Fibroblast of skin of left biceps (primary cell): ENCODE results near the gene CPNE6.

ENCODE experiments used
- DNase-seq, 2 experiments: peaks; one replicate each; pipeline ENCODE4 v3.0.0-alpha.2; 2013; ENCODE audit warnings: low read depth in 2 of 2

The CPNE6 gene

DNA sequence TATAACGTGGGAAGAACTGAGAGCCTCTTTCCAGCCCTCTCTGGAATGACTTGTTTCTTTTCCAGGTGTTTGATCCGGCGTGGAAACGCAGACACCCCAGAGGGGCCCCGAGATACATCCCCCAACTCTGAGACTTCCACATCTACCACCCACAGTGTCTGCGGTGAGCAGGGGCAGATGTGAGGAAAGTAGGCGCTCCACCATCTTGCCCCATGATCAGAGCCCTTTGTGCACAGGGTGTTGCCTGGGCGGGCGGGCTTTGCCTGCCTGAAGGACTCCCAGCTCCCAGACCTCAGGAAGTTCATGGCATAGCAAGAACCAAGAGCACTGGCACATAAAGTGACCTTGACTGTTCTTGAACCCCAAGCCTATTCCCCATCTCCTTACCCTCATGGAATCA lies 16.7 kb upstream of the CPNE6 start:
- no peak for DNase-seq

DNA sequence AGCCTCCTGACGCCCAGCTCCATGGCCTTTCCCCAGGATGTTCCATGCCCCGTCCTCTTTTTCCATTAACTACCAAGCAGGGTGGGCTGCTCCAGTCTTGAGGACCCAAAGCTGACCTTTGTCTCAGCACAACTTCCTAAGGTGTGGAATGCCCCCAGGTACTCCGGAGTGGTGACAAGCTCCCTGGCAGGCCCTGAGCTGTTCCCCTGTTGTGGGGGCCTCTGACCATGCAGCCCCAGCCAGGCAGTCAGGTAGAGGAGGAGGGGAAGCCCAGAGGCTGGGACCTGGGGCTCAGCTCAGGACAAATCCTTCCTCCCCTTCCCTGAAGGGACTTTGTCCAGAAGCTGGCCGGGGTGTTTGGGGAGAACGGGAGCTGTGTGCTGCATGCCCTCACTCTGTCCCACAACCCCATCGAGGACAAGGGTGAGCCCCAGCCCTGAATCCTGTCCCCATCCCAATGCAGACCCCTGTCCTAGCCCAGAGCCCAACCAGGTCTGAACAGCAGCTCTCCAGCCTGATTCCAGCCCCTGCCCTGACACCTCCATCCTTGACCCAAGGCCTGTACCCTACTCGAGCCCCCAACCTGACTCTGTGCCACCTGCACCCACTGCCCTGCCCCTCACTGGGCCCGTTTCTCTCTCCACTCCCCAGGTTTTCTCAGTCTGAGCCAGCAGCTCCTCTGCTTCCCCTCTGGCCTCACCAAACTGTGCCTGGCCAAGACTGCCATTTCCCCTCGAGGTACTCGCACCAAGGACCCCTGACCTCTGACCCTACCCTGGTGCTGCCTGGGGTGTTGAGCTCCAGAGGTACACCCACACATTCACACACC lies 15.2 kb upstream of the CPNE6 start:
- DNase-seq, result no peak

DNA sequence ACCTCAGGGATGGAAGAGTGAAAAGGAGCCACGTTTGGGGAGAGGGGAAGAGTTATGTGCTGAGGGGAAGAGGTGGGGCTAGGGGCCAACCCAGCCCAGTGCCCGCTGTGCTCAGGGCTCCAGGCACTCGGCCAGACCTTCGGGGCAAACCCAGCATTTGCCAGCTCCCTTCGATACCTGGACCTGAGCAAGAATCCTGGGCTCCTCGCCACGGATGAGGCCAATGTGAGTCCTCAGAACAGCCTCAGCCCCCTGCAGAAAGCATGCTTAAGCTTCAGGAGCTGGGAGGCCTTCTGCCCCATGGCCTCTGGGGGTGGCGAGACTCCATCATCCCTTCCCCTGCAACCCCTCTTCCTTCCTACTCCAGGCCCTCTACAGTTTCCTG lies 14.6 kb upstream of the CPNE6 start:
- no peak for DNase-seq

DNA sequence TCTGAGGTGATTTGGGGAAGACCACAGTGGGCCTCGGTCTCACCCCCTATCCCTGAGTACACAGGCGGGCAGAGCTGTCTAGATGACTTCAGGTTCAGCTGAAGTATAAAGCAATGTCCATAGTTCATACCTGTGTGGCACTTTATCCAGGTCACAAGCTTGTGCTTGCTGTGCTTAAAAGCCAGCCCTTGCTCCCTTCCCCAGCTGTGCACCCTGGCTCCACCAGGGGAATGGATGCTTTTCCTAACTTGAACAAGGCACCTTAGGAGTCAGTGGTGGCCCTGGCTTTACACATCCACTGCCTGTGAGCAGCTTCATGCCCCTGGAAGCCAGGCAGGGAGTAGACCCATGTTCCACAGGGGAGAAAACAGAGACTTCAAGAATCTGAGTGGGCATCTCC lies 14.1 kb upstream of the CPNE6 start:
- no peak for DNase-seq

DNA sequence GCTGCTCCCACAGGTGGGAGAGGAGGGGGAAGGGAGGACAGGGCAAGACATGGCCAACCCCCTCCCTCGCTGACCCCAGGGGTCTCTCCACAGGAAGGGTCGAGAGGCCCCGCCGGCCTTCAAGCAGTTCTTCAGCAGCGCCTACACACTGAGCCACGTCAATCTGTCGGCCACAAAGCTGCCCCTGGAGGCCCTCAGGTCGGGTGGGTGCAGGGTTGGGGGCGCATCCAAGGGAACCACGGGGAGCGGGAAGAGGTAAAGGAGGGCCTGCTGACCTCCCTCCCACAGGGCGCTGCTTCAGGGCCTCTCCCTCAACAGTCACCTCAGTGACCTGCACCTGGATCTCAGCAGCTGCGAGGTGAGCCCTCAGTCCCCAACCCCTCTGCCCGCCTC lies 13.5 kb upstream of the CPNE6 start:
- DNase-seq, result no peak

DNA sequence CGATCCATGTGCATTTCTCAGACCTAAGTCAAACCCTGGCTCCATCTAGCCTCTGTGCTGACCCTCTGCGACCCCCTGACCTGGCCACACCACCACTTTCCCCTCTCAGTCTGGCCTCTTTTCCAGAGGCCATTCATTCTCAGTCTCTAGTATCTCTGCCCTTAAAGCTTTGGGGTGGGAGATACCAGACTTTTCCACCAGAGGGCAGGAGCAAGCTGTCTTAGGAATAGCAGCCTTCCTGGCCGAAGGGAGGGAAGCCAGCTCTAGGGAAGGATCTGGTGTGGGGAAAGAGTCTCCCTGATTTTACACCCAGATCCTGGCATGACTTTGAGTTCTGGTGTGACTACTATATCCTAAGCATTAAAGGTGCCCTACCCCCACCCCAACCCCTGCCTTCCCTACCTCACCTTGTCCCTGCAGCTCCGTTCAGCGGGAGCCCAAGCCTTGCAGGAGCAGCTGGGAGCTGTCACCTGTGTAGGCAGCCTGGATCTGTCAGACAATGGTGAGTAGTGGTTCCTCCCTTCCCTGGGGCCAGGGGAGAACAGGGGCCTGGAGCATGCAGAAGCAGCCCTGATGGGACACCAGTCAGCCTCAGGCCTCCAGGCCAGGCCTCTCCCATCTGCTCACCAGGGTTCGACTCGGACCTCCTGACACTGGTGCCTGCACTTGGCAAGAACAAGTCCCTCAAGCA lies 13.0 kb upstream of the CPNE6 start:
- peak; percentile 33 to 36 for DNase-seq

DNA sequence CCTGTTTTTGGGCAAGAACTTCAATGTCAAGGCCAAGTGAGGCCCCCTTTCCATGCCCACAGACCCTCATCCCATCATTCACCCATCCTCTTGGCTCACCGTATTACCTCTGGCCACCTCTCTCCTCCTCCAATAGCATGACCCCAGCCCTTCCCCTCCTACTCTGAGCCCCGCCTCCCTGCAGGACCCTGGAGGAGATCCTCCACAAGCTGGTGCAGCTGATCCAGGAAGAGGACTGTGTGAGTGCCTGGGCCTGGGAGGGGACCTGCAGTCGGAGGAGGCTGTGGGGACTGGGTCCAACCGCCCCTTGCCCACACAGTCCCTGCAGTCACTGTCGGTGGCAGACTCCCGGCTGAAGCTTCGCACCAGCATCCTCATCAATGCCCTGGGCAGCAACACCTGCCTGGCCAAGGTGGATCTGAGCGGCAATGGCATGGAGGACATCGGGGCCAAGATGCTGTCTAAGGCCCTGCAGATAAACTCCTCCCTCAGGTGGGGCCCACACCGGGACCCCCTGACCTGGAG lies 12.3 kb upstream of the CPNE6 start:
- no peak for DNase-seq

DNA sequence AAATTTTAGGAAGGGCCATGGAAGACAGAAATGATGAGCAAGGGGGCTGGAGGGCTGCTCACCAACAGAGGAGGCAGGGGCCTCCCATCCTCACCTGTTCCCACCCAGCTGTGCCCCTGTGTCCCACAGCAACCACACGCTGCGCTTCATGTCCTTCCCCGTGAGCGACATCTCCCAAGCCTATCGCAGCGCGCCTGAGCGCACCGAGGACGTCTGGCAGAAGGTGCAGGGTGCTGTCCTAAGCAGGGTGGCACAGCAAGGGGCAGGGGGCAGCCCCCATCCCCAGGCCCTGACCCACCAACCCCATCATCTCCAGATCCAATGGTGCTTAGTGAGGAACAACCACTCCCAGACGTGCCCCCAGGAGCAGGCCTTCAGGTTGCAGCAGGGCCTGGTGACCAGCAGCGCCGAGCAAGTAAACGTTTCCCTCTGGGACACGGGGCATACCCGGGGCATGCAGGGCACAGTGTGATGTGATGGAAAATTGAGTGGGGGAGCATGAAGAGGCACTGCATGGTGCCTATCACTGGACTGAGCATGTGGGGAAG lies 11.4 kb upstream of the CPNE6 start:
- no peak for DNase-seq

DNA sequence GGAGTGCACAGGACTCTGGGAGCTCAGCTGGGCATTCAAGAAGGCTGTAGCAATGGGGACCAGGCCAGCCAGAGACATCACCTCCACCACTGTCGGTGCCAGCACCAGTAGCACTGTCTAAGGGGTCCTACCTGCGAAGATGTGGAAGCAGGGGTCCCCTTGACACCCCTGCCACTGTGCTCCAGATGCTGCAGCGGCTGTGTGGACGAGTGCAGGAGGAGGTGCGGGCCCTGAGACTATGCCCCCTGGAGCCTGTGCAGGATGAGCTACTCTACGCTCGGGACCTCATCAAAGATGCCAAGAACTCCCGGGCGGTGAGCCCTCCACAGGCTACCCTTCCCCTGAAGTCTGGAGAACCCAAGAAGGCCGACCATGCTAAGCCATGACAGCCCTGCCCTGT lies 10.9 kb upstream of the CPNE6 start:
- no peak for DNase-seq

DNA sequence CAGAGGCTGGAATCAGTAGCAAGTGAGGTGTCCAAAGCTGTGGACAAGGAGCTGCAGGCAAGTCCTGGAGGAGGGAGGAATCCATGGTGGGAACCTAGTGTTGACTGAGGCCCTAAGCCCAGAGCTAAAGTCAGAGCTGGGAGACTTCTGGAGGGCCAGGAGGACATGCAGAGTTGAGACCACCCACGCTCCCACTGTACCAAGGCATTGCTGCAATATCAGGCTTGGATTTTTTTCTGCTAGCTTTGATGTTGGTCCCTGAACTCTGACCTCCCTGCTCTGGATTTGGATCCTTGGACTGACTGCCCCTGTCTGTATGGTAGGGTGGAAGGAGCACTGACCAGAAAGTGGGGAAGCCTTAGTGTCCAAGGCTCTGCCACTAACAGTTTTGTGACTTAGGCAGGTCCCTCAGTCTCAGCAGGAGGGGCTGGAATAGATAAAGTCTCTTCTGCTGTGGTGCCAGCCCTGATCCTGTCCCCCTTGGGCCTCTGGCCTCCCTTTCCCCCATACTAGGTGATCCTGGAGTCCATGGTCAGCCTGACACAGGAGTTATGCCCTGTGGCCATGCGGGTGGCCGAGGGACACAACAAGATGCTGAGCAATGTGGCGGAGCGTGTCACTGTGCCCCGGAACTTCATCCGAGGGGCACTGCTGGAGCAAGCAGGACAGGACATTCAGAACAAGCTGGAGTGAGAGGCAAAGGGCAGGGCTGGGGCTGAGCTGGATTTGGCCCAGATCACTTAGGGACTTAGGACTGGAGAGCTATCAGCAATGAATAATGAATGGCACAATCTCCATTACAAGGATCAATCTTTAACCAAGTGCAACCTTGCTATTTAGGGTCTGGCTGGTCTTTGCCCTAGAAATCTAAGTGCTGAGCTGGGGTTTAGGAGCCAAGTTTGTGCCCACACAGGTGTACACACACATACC lies 10.1 kb upstream of the CPNE6 start:
- no peak for DNase-seq

DNA sequence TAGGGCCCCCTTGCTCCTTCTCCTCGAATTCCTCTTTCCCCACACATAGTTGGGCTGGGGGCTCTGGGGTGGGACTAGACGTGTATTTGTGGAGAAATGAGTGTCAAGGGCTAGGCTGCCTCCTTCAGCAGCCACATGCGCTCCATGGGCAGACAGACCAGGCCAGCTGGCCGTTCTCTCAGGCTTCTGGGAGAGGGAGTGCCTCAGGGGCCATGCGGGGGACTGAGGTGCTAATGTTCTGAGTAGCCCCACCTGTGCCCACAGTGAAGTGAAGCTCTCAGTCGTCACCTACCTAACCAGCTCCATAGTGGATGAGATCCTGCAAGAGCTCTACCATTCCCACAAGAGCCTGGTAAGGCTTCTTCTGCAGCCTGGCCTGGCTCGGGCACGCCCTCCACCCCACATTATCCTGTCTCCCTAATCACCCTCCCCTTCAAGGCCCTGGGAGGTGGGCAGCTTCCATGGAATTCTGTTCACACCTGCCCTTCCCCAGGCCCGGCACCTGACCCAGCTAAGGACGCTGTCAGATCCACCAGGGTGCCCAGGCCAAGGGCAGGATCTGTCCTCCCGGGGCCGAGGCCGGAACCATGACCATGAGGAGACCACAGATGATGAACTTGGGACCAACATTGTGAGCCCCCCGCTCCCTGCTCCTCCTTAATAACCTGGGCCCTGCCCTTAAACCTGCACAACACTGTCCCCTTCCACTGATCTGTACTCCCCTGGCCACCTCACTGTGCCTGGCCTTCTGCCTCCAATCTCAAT lies 9.0 kb upstream of the CPNE6 start:
- no peak for DNase-seq

DNA sequence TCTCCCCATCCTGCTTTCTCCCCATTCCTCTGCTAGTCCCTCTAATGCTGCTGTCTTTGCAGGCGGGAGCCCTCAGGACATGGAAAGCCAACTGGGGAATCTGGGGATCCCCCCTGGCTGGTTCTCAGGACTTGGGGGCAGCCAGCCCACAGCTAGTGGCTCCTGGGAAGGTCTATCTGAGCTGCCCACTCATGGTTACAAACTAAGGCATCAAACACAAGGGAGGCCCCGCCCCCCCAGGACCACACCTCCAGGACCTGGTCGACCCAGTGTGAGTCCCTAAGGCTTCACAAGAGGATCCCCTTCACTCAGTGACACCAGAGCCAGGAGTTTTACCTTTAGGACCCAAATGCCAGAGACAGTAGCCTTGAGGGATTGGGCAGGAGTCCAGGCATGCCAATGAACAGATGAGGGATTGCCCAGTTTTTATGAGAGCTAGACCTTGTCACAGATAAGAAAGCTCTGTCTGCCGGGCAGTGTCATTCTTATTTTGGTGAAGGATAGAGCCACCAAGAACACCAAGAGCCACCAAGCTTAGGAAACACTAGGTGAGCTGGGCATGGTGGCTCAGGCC lies 8.0 kb upstream of the CPNE6 start:
- no peak for DNase-seq

DNA sequence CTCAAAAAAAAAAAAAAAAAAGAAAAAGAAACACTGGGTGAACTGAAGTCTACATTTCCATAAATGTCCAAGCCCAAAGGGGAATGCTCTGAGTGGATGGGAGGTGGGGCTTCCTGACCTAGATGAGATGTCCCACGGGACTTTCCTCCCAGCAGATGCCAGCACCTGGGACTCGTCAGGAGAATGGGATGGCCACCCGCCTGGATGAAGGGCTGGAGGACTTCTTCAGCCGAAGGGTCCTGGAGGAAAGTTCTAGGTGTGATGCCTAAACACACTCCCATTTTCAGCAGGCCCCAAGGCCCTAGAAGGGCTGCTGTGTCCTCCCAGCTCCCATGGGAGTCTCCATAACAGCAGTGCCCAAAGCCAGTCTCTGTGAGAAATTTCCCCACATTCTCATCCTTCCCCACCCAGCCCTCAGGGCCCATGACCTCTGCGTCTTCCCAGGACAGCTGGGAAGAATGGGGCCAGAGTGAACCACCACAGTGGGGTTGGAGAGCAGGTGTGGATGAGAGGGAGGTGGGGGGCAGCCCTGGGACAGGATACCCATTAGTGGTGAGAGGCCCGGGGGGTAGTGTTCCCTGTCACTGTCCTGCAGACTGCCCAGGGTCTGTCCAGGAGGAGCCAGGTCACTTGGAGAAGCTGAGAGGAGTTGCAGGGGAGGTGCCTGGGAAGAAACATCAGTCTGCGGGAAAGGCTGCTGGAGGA lies 7.1 kb upstream of the CPNE6 start:
- no peak for DNase-seq

DNA sequence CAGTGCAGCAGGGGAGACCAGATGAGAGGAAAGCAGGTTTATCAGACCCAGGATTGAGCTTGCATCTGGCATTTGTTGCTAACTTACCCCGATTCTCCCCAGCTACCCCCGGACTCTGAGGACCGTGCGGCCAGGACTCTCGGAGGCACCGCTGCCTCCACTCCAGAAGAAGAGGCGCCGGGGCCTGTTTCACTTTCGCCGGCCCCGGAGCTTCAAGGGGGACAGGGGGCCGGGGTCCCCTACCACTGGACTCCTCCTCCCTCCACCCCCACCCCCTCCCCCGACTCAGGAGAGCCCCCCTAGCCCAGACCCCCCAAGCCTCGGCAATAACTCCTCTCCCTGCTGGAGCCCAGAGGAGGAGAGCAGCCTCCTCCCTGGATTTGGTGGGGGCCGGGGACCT lies 6.5 kb upstream of the CPNE6 start:
- no peak for DNase-seq

DNA sequence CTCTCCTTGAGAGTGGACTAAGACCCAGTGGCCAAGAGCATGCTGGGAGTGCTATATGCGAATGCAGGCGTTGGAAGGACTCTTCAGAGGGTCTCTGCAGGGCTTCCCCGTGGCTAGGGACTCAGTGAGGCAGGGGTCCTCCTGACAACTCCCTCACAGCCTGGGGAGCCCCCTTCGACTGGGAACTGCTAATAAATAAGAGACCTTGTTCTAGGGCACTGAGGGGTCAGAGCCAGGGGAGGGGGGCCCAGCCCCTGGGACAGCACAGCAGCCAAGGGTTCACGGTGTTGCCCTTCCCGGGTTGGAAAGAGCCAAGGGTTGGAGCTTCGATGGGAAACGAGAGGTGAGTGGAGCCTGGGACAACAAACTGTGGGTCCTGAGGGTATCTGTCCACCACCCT lies 6.0 kb upstream of the CPNE6 start:
- no peak for DNase-seq

DNA sequence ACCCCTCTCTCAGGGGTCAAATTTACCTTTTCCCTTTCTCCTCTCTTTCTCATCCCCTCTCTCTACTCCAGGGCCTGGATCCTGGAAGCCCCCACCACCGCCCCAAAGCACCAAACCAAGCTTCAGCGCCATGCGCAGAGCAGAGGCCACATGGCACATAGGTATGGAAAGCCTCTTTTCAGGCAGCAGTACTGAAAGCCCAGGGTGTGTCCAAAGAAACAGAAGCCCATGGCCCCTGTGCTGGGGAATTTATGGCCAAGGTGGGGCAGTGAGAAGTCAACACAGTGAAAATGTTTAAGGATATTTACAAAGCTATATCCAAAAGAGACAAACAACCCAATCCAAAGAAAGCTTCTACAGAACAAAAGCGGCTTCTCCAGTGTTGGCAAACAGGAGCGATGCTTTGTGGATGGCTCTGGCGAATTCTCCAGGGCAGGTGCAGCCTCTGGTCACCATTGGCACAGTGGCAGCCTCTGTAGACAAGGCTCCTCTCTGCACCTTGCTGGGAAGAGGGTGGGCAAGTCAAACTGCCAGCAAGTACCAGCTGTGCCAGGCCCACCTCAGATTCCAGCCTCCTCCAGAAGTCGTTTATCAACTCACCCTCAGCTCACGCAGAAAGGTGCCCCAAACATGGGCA lies 4.7 kb upstream of the CPNE6 start:
- no peak for DNase-seq

DNA sequence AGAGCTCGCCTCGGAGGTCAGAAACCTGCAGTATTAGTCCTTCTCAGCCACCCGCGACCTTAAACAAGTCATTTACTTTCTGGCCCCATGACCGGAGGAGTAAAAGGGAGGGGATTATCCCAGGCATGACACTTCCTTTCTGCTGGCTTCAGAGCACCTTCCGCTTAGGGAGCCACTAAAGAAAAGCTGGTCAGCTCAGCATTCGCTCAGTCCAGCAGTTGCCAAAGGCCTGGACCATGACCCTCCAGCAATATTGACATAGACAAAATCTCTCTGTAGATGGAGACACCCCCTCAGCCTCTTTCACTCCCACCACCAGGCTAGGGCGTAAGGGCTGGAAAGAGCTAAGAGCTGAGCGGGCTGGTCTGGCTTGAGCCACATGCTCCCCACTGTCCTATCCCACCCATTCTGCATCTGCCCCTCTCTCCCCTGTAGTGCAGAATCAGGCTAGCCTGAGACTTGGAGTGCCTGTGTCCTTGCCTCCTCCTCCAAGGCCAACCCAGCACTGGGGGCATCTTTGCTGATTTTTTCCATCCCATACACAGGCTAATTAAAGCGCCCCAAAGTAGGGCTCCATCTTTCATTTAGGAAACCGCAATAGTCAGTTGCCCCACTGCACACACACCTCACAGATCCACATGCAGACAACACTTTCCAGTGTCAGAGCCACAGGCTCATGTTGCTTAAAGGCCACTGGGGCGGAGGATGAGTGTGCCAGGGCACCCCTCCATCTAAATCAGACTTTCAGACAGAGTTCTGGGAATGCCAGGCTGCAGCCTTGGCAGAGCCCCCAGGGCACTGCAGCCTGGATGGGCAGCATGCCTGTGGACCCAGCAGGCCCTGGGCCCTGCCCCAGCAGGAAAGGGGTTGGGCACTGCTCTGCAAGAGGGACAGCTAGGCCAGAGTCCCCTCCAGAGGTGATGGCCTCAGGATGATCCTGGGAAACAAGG lies 4.0 kb upstream of the CPNE6 start:
- DNase-seq, result no peak

DNA sequence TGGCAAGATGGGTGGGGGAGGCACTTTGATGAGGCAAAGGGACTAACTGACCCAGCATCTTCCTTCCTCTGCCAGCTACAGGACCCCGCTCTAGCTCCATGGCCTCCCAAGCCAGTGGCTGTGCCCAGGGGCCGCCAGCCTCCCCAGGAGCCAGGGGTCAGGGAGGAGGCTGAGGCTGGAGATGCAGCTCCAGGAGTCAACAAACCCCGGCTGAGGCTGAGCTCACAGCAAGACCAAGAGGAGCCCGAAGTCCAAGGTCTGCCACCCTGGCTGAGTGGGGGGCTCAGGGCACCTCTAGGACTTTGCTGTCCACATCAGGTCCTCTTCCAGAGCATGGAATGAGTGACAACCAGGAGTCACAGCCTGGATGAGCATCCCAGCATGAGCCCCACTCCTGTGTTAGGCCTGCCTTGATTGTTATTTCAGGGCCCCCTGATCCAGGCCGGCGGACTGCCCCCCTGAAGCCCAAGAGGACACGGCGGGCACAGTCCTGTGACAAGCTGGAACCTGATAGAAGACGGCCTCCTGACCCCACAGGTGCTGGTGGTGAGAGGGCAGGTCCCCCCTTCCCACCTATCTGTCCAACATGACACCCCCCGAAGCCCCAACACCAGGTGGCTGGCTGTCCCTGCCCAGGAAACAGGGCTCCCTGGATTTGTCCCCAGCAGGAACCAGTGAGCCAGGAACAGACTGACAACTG lies 2.5 kb upstream of the CPNE6 start:
- no peak for DNase-seq
